Vagina (tissue), 2 donors: ENCODE measurements around the gene HARS2. TPM values are rescaled to one million over a fixed set of nuclear protein-coding genes. Genes with fewer than 3 reads are reported as not detected.

Experiments used
- DNase-seq, 2 donors: peaks; one replicate each; pipeline ENCODE4 v3.0.0-alpha.2; 2017; ENCODE audit errors: extremely low spot score in 2 of 2
- H3K27ac ChIP-seq: fragments of 200-600 bp; sonication (generic); one replicate; pipeline ENCODE4 v1.5.1; 2019
- H3K27me3 ChIP-seq: fragments of 200-600 bp; sonication (generic); one replicate; pipeline ENCODE4 v1.5.1; 2019
- H3K36me3 ChIP-seq, 2 donors: fragments of 200-600 bp; sonication (generic); one replicate each; pipeline ENCODE4 v1.5.1; 2017 to 2019
- H3K4me1 ChIP-seq: fragments of 200-600 bp; sonication (generic); one replicate; pipeline ENCODE4 v1.5.1; 2019
- H3K4me3 ChIP-seq, 2 donors: fragments of 200-600 bp; sonication (generic); 1 replicate in 1 of 2; 2 replicates in 1 of 2; pipeline ENCODE4 v1.5.1; 2016 to 2019
- H3K9me3 ChIP-seq: fragments of 200-600 bp; sonication (generic); one replicate; pipeline ENCODE4 v1.5.1; 2019
- CTCF ChIP-seq, 3 experiments: fragments of 450-650 bp in 2 of 3; fragments of 200-600 bp in 1 of 3; sonication (generic) in 1 of 3; IDR thresholded peaks; one replicate each; pipeline ENCODE4 v1.5.1; 2017 to 2019; ENCODE audit warnings: antibody characterized with exemption in 3 of 3, mild to moderate bottlenecking in 2 of 3, moderate library complexity in 2 of 3
- POLR2A ChIP-seq, 2 donors: fragments of 450-650 bp; IDR thresholded peaks; one replicate each; pipeline ENCODE4 v1.6.1; 2017; ENCODE audit warnings: antibody characterized with exemption in 2 of 2, mild to moderate bottlenecking in 2 of 2, moderate library complexity in 2 of 2
- POLR2AphosphoS5 ChIP-seq, 2 donors: sonication (generic); formaldehyde crosslinking; IDR thresholded peaks; one replicate each; pipeline ENCODE4 v1.9.0; 2017; ENCODE audit warnings: antibody characterized with exemption in 2 of 2, mild to moderate bottlenecking in 2 of 2, low read depth in 1 of 2; ENCODE audit not compliant: insufficient read depth in 1 of 2
- intact Hi-C: fragments of 100-400 bp; cut with DNase I; formaldehyde crosslinking; loops from one replicate; pipeline ENCODE4 v1.15.1; 2023
- total RNA-seq: library from RNA; depleted of rRNA; stranded (reverse); fragments of >200 nt; gene quantifications from one replicate; pipeline ENCODE4 v1.2.3, GENCODE V29; 2016

The HARS2 gene
- total RNA-seq, 1 donor from 2014 or later = 46.2 TPM

- DNase-seq = no peak
- Histone ChIP-seq H3K36me3 (peaks cover 0 to 31% of the 10 kb centered on the region in 2 donors), H3K4me1 (peaks cover 38% of the 10 kb centered on the region), H3K27me3 (no peaks in the 10 kb centered on the region), H3K4me3 (peak overlapping the region; percentile 66 to 86), H3K9me3 (no peaks in the 10 kb centered on the region), H3K27ac (peak overlapping the region; percentile 80)
- intact Hi-C loops = no loop called here
- TF ChIP-seq POLR2A (IDR thresholded peaks at IDR 0.05) (no peak), CTCF (IDR thresholded peaks at IDR 0.05) (no peak), POLR2AphosphoS5 (IDR thresholded peaks at IDR 0.05; ENCODE audit: insufficient read depth in 1 of 2, low read depth in 1 of 2) (no peak)
These were observed 801 bp upstream of the HARS2 start for GRCh38 chr5:140690376-140690932.

- no peak for DNase-seq
- TF ChIP-seq POLR2A (IDR thresholded peaks at IDR 0.05) (no peak), CTCF (IDR thresholded peaks at IDR 0.05) (no peak), POLR2AphosphoS5 (IDR thresholded peaks at IDR 0.05; ENCODE audit: insufficient read depth in 1 of 2, low read depth in 1 of 2) (no peak)
- Histone ChIP-seq H3K4me1 (peaks cover 36% of the 10 kb centered on the region), H3K4me3 (no peak overlapping the region), H3K27me3 (no peaks in the 10 kb centered on the region), H3K27ac (no peak overlapping the region), H3K9me3 (no peaks in the 10 kb centered on the region), H3K36me3 (peaks cover 0 to 58% of the 10 kb centered on the region in 2 donors)
- intact Hi-C loops = no loop called here
These were observed 3.0 kb downstream of the HARS2 start for GRCh38 chr5:140694276-140694675.

- no peak for TF ChIP-seq POLR2AphosphoS5 (IDR thresholded peaks at IDR 0.05; ENCODE audit: insufficient read depth in 1 of 2, low read depth in 1 of 2)
- no peak for TF ChIP-seq CTCF (IDR thresholded peaks at IDR 0.05)
- no peak for TF ChIP-seq POLR2A (IDR thresholded peaks at IDR 0.05)
- no peak overlapping the region for H3K27ac ChIP-seq
- H3K36me3 ChIP-seq = peaks cover 0 to 64% of the 10 kb centered on the region in 2 donors
- H3K9me3 ChIP-seq = no peaks in the 10 kb centered on the region
- H3K27me3 ChIP-seq = no peaks in the 10 kb centered on the region
- peak in 1 of 2 donors; percentile 64 for DNase-seq
- intact Hi-C loops = no loop called here
- peaks cover 30% of the 10 kb centered on the region for H3K4me1 ChIP-seq
- H3K4me3 ChIP-seq = no peak overlapping the region
These were observed 5.7 kb downstream of the HARS2 start for GRCh38 chr5:140696891-140697492.

- intact Hi-C loops = no loop called here
- no peaks in the 10 kb centered on the region for H3K27me3 ChIP-seq
- no peak for TF ChIP-seq CTCF (IDR thresholded peaks at IDR 0.05)
- peak; percentile 73 to 99 for TF ChIP-seq POLR2AphosphoS5 (IDR thresholded peaks at IDR 0.05; ENCODE audit: insufficient read depth in 1 of 2, low read depth in 1 of 2)
- peak in 1 of 2 donors; percentile 45 for TF ChIP-seq POLR2A (IDR thresholded peaks at IDR 0.05)
- peaks cover 15% of the 10 kb centered on the region for H3K4me1 ChIP-seq
- peaks cover 3 to 77% of the 10 kb centered on the region in 2 donors for H3K36me3 ChIP-seq
- no peaks in the 10 kb centered on the region for H3K9me3 ChIP-seq
- H3K27ac ChIP-seq = peak within 1 kb of the TSS; percentile 68
- peak within 1 kb of the TSS; percentile 68 to 87 for H3K4me3 ChIP-seq
- peak in 1 of 2 donors; percentile 96 for DNase-seq
These were observed 9.2 kb downstream of the HARS2 start, which contains the start of gene ZMAT2 for GRCh38 chr5:140700177-140701144. ZMAT2 (plus strand) TSS chr5:140700447; CDS start chr5:140700461, 14 bp downstream.
